GM19099 (cell line): ENCODE results near the gene SRPRB.

ENCODE experiments used
- POLR2A ChIP-seq: IDR thresholded peaks from 3 replicates; pipeline ENCODE4 v1.6.1; 2011; ENCODE audit warnings: low read depth; ENCODE audit not compliant: insufficient read length; ENCODE audit errors: extremely low read depth

SRPRB gene

GRCh38 chr3:133805702-133806475 lies at the start of gene SRPRB:
SRPRB (plus strand) TSS chr3:133805815; CDS start chr3:133805849, 34 bp downstream.
- TF ChIP-seq POLR2A, result peak; percentile 86

- no peak for TF ChIP-seq POLR2A
Observed at GRCh38 chr3:133756716-133757694, 48.6 kb upstream of the SRPRB start.

- TF ChIP-seq POLR2A, result no peak
Observed at GRCh38 chr3:133757701-133758567, 47.7 kb upstream of the SRPRB start.

- no peak for TF ChIP-seq POLR2A
Observed at GRCh38 chr3:133758568-133758928, 47.1 kb upstream of the SRPRB start.

- no peak for TF ChIP-seq POLR2A
Observed at GRCh38 chr3:133758964-133759739, 46.5 kb upstream of the SRPRB start.

GRCh38 chr3:133759740-133760305 lies 45.8 kb upstream of the SRPRB start:
- TF ChIP-seq POLR2A, result no peak

- no peak for TF ChIP-seq POLR2A
Observed at GRCh38 chr3:133760916-133761315, 44.7 kb upstream of the SRPRB start.

- no peak for TF ChIP-seq POLR2A
Observed at GRCh38 chr3:133761605-133762484, 43.8 kb upstream of the SRPRB start.

- TF ChIP-seq POLR2A, result no peak
Observed at GRCh38 chr3:133762539-133762938, 43.1 kb upstream of the SRPRB start.

- TF ChIP-seq POLR2A, result no peak
Observed at GRCh38 chr3:133763797-133764683, 41.6 kb upstream of the SRPRB start.

GRCh38 chr3:133765256-133765655 lies 40.4 kb upstream of the SRPRB start:
- no peak for TF ChIP-seq POLR2A

- no peak for TF ChIP-seq POLR2A
Observed at GRCh38 chr3:133767607-133768006, 38.0 kb upstream of the SRPRB start.
